ENCODE data around the gene WDR33.

- no peak for TF ChIP-seq CTCF (conservative IDR thresholded peaks at IDR 0.05)
- TF ChIP-seq ZFX (IDR thresholded peaks at IDR 0.05), result no peak
These were observed 47.2 kb downstream of the WDR33 start for GRCh38 chr2:127763776-127764175.
